ENCODE data around the gene GREB1L.

Gene GREB1L

GRCh38 chr18:21284540-21284939 is 42.5 kb downstream of the GREB1L start:
- no peak for DNase-seq (ENCODE audit: low read depth)
- H3K4me3 ChIP-seq (ENCODE audit: low read depth, low read length) = no peak overlapping the region
- no peak for TF ChIP-seq CTCF (IDR thresholded peaks at IDR 0.05; ENCODE audit: insufficient read depth, low read depth, low read length, missing control alignments)

- no peak for DNase-seq (ENCODE audit: low read depth)
- no peak overlapping the region for H3K4me3 ChIP-seq (ENCODE audit: low read depth, low read length)
- no peak for TF ChIP-seq CTCF (IDR thresholded peaks at IDR 0.05; ENCODE audit: insufficient read depth, low read depth, low read length, missing control alignments)
Measured at GRCh38 chr18:21289827-21290226, 47.8 kb downstream of the GREB1L start.

GRCh38 chr18:21291106-21291505 is 49.1 kb downstream of the GREB1L start:
- H3K4me3 ChIP-seq (ENCODE audit: low read depth, low read length) = no peak overlapping the region
- no peak for TF ChIP-seq CTCF (IDR thresholded peaks at IDR 0.05; ENCODE audit: insufficient read depth, low read depth, low read length, missing control alignments)
- no peak for DNase-seq (ENCODE audit: low read depth)

GRCh38 chr18:21293479-21293878 is 51.4 kb downstream of the GREB1L start:
- H3K4me3 ChIP-seq (ENCODE audit: low read depth, low read length) = no peak overlapping the region
- no peak for DNase-seq (ENCODE audit: low read depth)
- TF ChIP-seq CTCF (IDR thresholded peaks at IDR 0.05; ENCODE audit: insufficient read depth, low read depth, low read length, missing control alignments) = no peak

GRCh38 chr18:21295101-21295500 is 53.1 kb downstream of the GREB1L start:
- TF ChIP-seq CTCF (IDR thresholded peaks at IDR 0.05; ENCODE audit: insufficient read depth, low read depth, low read length, missing control alignments) = no peak
- DNase-seq (ENCODE audit: low read depth) = no peak

GRCh38 chr18:21296045-21296444 is 54.0 kb downstream of the GREB1L start:
- no peak for DNase-seq (ENCODE audit: low read depth)
- TF ChIP-seq CTCF (IDR thresholded peaks at IDR 0.05; ENCODE audit: insufficient read depth, low read depth, low read length, missing control alignments) = no peak
- no peak overlapping the region for H3K4me3 ChIP-seq (ENCODE audit: low read depth, low read length)

More at GRCh38 chr18:21295101-21295500, 53.1 kb downstream of the GREB1L start:
- no peak overlapping the region for H3K4me3 ChIP-seq (ENCODE audit: low read depth, low read length)

GRCh38 chr18:21298351-21298750 is 56.3 kb downstream of the GREB1L start:
- no peak for TF ChIP-seq CTCF (IDR thresholded peaks at IDR 0.05; ENCODE audit: insufficient read depth, low read depth, low read length, missing control alignments)
- no peak overlapping the region for H3K4me3 ChIP-seq (ENCODE audit: low read depth, low read length)
- no peak for DNase-seq (ENCODE audit: low read depth)
